NCI-H82 treated with DMSO at 0.1 percent for 48 hours (cell line): ENCODE data around the gene PLXNA1.

Experiments used
- DNase-seq: peaks from one replicate; lab custom pipeline; 2025; ENCODE audit not compliant: unreplicated experiment; lab: John Stamatoyannopoulos, UW

Gene PLXNA1

GRCh38 chr3:126952983-126953660, 29.8 kb upstream of the PLXNA1 start:
- DNase-seq: no peak

- DNase-seq: no peak
These were observed 28.6 kb upstream of the PLXNA1 start for GRCh38 chr3:126954141-126954842.

GRCh38 chr3:126955004-126955790, 27.7 kb upstream of the PLXNA1 start:
- DNase-seq: no peak

- DNase-seq: no peak
These were observed 26.6 kb upstream of the PLXNA1 start for GRCh38 chr3:126956361-126956760.

GRCh38 chr3:126956866-126957650, 25.9 kb upstream of the PLXNA1 start:
- DNase-seq: no peak

- DNase-seq: no peak
These were observed 24.9 kb upstream of the PLXNA1 start for GRCh38 chr3:126957776-126958637.

GRCh38 chr3:126958638-126959085, 24.3 kb upstream of the PLXNA1 start:
- no peak for DNase-seq

- no peak for DNase-seq
These were observed 23.6 kb upstream of the PLXNA1 start for GRCh38 chr3:126959136-126959920.

GRCh38 chr3:126959921-126960603, 22.9 kb upstream of the PLXNA1 start:
- no peak for DNase-seq

GRCh38 chr3:126960604-126960995, 22.3 kb upstream of the PLXNA1 start:
- DNase-seq: no peak

- no peak for DNase-seq
These were observed 21.6 kb upstream of the PLXNA1 start for GRCh38 chr3:126961191-126961790.

GRCh38 chr3:126961791-126962461, 21.0 kb upstream of the PLXNA1 start:
- DNase-seq: no peak

- DNase-seq: no peak
These were observed 20.2 kb upstream of the PLXNA1 start for GRCh38 chr3:126962756-126963155.

GRCh38 chr3:126963261-126964190, 19.4 kb upstream of the PLXNA1 start:
- no peak for DNase-seq

- DNase-seq: no peak
These were observed 18.7 kb upstream of the PLXNA1 start for GRCh38 chr3:126964261-126964660.

GRCh38 chr3:126964950-126965349, 18.0 kb upstream of the PLXNA1 start:
- DNase-seq: no peak
